Measurements from ENCODE around the gene INPP4B. TPM values are rescaled to one million over a fixed set of nuclear protein-coding genes. Genes with fewer than 3 reads are reported as not detected.

Gene INPP4B
- total and polyA plus RNA-seq, 2 of the 4 experiments (the other 2 are of a cell fraction) = 1.8 to 14.0 TPM

DNA sequence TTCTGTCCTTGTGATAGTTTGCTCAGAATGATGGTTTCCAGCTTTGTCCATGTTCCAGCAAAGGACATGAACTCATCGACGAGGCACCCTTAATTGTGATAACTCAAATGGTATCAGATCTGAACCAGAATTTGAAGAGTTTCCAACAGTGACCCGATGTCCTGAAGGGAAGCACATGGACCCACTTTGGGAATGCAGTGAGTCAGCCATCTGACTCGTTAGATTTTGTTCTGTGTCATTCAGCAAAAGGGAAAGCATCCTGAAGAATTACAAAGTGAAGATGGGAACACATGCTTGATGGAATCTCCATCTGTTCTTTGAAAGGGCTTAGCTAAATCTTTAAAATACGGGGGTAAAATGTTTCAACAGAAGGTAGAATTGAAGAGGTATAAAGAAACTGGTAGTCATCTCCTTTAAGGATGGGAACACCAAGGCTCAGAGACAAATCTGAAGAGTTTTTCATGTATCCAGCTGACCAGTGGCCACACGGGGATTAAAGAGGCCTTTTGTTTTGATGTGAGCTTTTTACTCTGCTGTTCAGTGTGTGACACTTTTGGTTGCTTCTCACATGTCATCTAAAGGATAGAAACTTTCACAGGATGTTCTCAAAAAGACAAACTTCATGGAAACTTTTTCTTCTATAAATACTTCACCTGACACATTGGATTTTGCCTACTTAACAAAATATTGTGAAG, 393.8 kb downstream of the INPP4B start:
- dilution Hi-C loops (cut with HindIII; ENCODE audit: low sequenced_read_pairs, unreplicated experiment) = no loop called here
- no peak overlapping the region for H3K23ac ChIP-seq (ENCODE audit: low read depth, low read length)
- no peak overlapping the region for H3K27ac ChIP-seq (ENCODE audit: insufficient read depth, low read length)
- H2AK5ac ChIP-seq (ENCODE audit: low read depth, low read length) = no peak overlapping the region
- H2BK120ac ChIP-seq (ENCODE audit: low read depth, low read length) = no peak overlapping the region
- no peak overlapping the region for H2BK20ac ChIP-seq (ENCODE audit: low read depth, low read length)
- H3K4me3 ChIP-seq (ENCODE audit: insufficient read depth, low read depth, low read length) = no peak overlapping the region
- ChIA-PET POLR2A (ENCODE audit: unreplicated experiment) (no interaction called here), CTCF (no interaction called here)
- ATAC-seq (ENCODE audit: low read depth) (peak; percentile 51; the same call in 1 of the 2 replicates), DNase-seq (peak; percentile 50)
- H2AK9ac ChIP-seq (replicated peaks; ENCODE audit: low read depth, low read length, poor library complexity) = no peak overlapping the region
- H3K9ac ChIP-seq (ENCODE audit: low read depth, low read length) = no peak overlapping the region
- no peak overlapping the region for H3K14ac ChIP-seq (replicated peaks; ENCODE audit: low read depth, low read length)
- H3K4ac ChIP-seq (ENCODE audit: low read depth, low read length) = no peak overlapping the region
- no peaks in the 10 kb centered on the region for H3K9me3 ChIP-seq (ENCODE audit: control insufficient read depth, insufficient read depth, low read length)
- intact Hi-C loops (cut with micrococcal nuclease) = no loop called here
- TF ChIP-seq MAFK (IDR thresholded peaks at IDR 0.05; ENCODE audit: low read depth, low read length) = no peak
- no peaks in the 10 kb centered on the region for H3K27me3 ChIP-seq (ENCODE audit: control insufficient read depth, insufficient read depth, low read length)
- H4K5ac ChIP-seq (ENCODE audit: low read depth, low read length) = no peak overlapping the region; the same call in 1 of the 2 replicates
- H3K18ac ChIP-seq (ENCODE audit: low read depth, low read length) = no peak overlapping the region
- H2BK15ac ChIP-seq (ENCODE audit: low read depth, low read length) = no peak overlapping the region
- H3K9me1 ChIP-seq (ENCODE audit: insufficient read depth, low read length) = no peaks in the 10 kb centered on the region
- in situ Hi-C loops (cut with MboI; ENCODE audit: low sequenced_read_pairs) = no loop called here
- H2BK5ac ChIP-seq (ENCODE audit: low read depth, low read length, poor library complexity, severe bottlenecking) = no peak overlapping the region
- H3K4me2 ChIP-seq (ENCODE audit: low read depth, low read length) = 0 out of 2 replicates have a peak overlapping the region, but pooled peaks have one; percentile 54
- no peaks in the 10 kb centered on the region for H4K20me1 ChIP-seq (ENCODE audit: insufficient read depth, low read length)
- no peak overlapping the region for H3K56ac ChIP-seq (ENCODE audit: extremely low read depth, insufficient read depth, low read length)
- no peak overlapping the region for H4K8ac ChIP-seq (ENCODE audit: low read depth in 2 of 2, low read length in 2 of 2)
- BruUV-seq (replicated peaks) = no TSS peak
- H3K36me3 ChIP-seq (ENCODE audit: control insufficient read depth, insufficient read depth, low read length) = no peaks in the 10 kb centered on the region
- no peaks in the 10 kb centered on the region for H3K79me1 ChIP-seq (ENCODE audit: low read depth in 1 of 2, low read length in 2 of 2)
- H4K91ac ChIP-seq (ENCODE audit: insufficient read depth, low read depth, low read length) = no peak overlapping the region
- peaks cover 3% of the 10 kb centered on the region; the same call in 1 of the 2 replicates for H3K4me1 ChIP-seq (ENCODE audit: control insufficient read depth, insufficient read depth, low read length)
- 73% methylated on average over 3 of the region's 6 CpGs; no CpG with 5 or more reads in 1 of the 2 experiments for WGBS, 2 experiments (ENCODE audit: extremely low coverage in 2 of 2, insufficient read length in 1 of 2)
- H2AFZ ChIP-seq (replicated peaks; ENCODE audit: low read length, poor library complexity) = peak overlapping the region; percentile 15
